Common myeloid progenitor, CD34-positive (primary cell): Measurements from ENCODE around the gene SEMA4A.

Experiments used
- CTCF ChIA-PET: fragments of 350-600 bp; sonication (Branson Sonifier 250); formaldehyde crosslinking; loops from one replicate; lab custom pipeline; 2021; ENCODE audit warnings: antibody characterized with exemption; lab: Charles Lee
- POLR2A ChIA-PET: fragments of 350-600 bp; sonication (Branson Sonifier 250); formaldehyde crosslinking; loops from one replicate; lab custom pipeline; 2021; ENCODE audit warnings: antibody characterized with exemption; lab: Charles Lee
- DNase-seq, 3 donors: peaks; one replicate each; pipeline versions ENCODE4 v3.0.0 to v3.0.0-alpha.2; 2013
- H3K27ac ChIP-seq, 2 experiments: 1 replicate in 1 of 2; 2 replicates in 1 of 2; pipeline ENCODE4 v1.7.0; 2013; ENCODE audit warnings: inconsistent platforms in 2 of 2, low read length in 2 of 2, mild to moderate bottlenecking in 2 of 2, low read depth in 1 of 2, moderate library complexity in 1 of 2; ENCODE audit not compliant: severe bottlenecking in 2 of 2, insufficient read depth in 1 of 2, poor library complexity in 1 of 2
- H3K27me3 ChIP-seq, 5 experiments: replicated peaks in 2 of 5; 1 replicate in 3 of 5; 2 replicates in 2 of 5; pipeline versions ENCODE4 v1.6.1 to v1.7.0; 2013; ENCODE audit warnings: low read length in 4 of 5, mild to moderate bottlenecking in 2 of 5, moderate library complexity in 2 of 5, inconsistent platforms in 1 of 5; ENCODE audit not compliant: insufficient read depth in 5 of 5, control insufficient read depth in 4 of 5
- H3K36me3 ChIP-seq, 4 experiments: 1 replicate in 2 of 4; 2 replicates in 2 of 4; pipeline versions ENCODE4 v1.6.1 to v1.7.0; 2013; ENCODE audit warnings: low read length in 3 of 4, control low read depth in 1 of 4, mild to moderate bottlenecking in 1 of 4; ENCODE audit not compliant: control insufficient read depth in 4 of 4, insufficient read depth in 4 of 4
- H3K4me1 ChIP-seq, 4 experiments: 1 replicate in 3 of 4; 2 replicates in 1 of 4; pipeline versions ENCODE4 v1.6.1 to v1.7.1; 2013; ENCODE audit warnings: low read length in 3 of 4, mild to moderate bottlenecking in 3 of 4, control low read depth in 1 of 4, inconsistent platforms in 1 of 4, moderate library complexity in 1 of 4; ENCODE audit not compliant: control insufficient read depth in 4 of 4, insufficient read depth in 4 of 4; ENCODE audit errors: control extremely low read depth in 1 of 4
- H3K4me3 ChIP-seq, 7 experiments: 1 replicate in 4 of 7; 2 replicates in 3 of 7; pipeline versions ENCODE4 v1.5.1 to v1.7.0; 2013; ENCODE audit warnings: mild to moderate bottlenecking in 7 of 7, low read length in 6 of 7, moderate library complexity in 6 of 7, inconsistent platforms in 2 of 7, low read depth in 2 of 7, control low read depth in 1 of 7; ENCODE audit not compliant: insufficient read depth in 4 of 7, control insufficient read depth in 1 of 7; ENCODE audit errors: extremely low read depth in 1 of 7
- H3K9me3 ChIP-seq, 5 experiments: 1 replicate in 4 of 5; 2 replicates in 1 of 5; pipeline versions ENCODE4 v1.6.1 to v1.7.1; 2013; ENCODE audit warnings: low read length in 4 of 5, mild to moderate bottlenecking in 2 of 5, inconsistent platforms in 1 of 5, low read depth in 1 of 5, moderate library complexity in 1 of 5; ENCODE audit not compliant: control insufficient read depth in 4 of 5, insufficient read depth in 2 of 5; ENCODE audit errors: control extremely low read depth in 1 of 5
- WGBS: methylation state at CpG from one replicate; pipeline ENCODE4 v1.1.5; 2013; ENCODE audit not compliant: insufficient coverage; 5-methylcytosine and 5-hydroxymethylcytosine counted together

Gene SEMA4A

GRCh38 chr1:156200044-156200443, 46.7 kb downstream of the SEMA4A start:
- no peak overlapping the region for H3K4me3 ChIP-seq
- H3K36me3 ChIP-seq: peaks cover 14 to 59% (median 33%) of the 10 kb centered on the region in 4 experiments
- 92% methylated on average over 8 of the region's 8 CpGs for WGBS
- H3K27me3 ChIP-seq: no peaks in the 10 kb centered on the region
- ChIA-PET CTCF (interaction anchor here (0.6 to 1.9 kb wide), 5 partner anchors 10 to 74 kb away, joined by 3 to 5 read pairs (median 4); no protein-coding TSS in a partner anchor), POLR2A (interaction anchor here (0.6 to 0.9 kb wide), 2 partner anchors 12 to 18 kb away, joined by 5 to 7 read pairs; partner anchors contain the start of gene PMF1)
- DNase-seq: no peak
- H3K4me1 ChIP-seq: peaks cover 0 to 3% (median 0%) of the 10 kb centered on the region in 4 experiments
- H3K27ac ChIP-seq: no peak overlapping the region
- no peaks in the 10 kb centered on the region for H3K9me3 ChIP-seq

GRCh38 chr1:156203331-156203730, 49.9 kb downstream of the SEMA4A start:
- DNase-seq: no peak
- H3K4me1 ChIP-seq: peaks cover 0 to 3% (median 0%) of the 10 kb centered on the region in 4 experiments
- CTCF ChIA-PET: interaction anchor here (1.1 kb wide), 1 partner anchor 10 kb away, joined by 3 read pairs; the partner anchor contains the start of gene PMF1
- H3K4me3 ChIP-seq: no peak overlapping the region
- POLR2A ChIA-PET: no interaction called here
- no peak overlapping the region for H3K27ac ChIP-seq
- peaks cover 19 to 58% (median 41%) of the 10 kb centered on the region in 4 experiments for H3K36me3 ChIP-seq
- H3K27me3 ChIP-seq: no peaks in the 10 kb centered on the region
- no peaks in the 10 kb centered on the region for H3K9me3 ChIP-seq

GRCh38 chr1:156204686-156205085, 51.3 kb downstream of the SEMA4A start:
- ChIA-PET CTCF (interaction anchor here (0.8 kb wide), 1 partner anchor 10 kb away, joined by 3 read pairs; the partner anchor contains the start of gene SLC25A44), POLR2A (no interaction called here)
- Histone ChIP-seq H3K27ac (no peak overlapping the region), H3K4me3 (no peak overlapping the region), H3K27me3 (no peaks in the 10 kb centered on the region), H3K4me1 (peaks cover 0 to 3% (median 0%) of the 10 kb centered on the region in 4 experiments), H3K9me3 (no peaks in the 10 kb centered on the region), H3K36me3 (peaks cover 19 to 58% (median 40%) of the 10 kb centered on the region in 4 experiments)
- 100% methylated on average over 2 of the region's 3 CpGs for WGBS
- DNase-seq: no peak

GRCh38 chr1:156211243-156211642, 57.9 kb downstream of the SEMA4A start:
- ChIA-PET CTCF (interaction anchor here (1.3 to 1.6 kb wide), 3 partner anchors 13 to 63 kb away, joined by 3 to 6 read pairs (median 5); no protein-coding TSS in a partner anchor), POLR2A (interaction anchor here (2.2 kb wide), 1 partner anchor 14 kb away, joined by 6 read pairs; no protein-coding TSS in a partner anchor)
- Histone ChIP-seq H3K4me3 (no peak overlapping the region), H3K27ac (no peak overlapping the region), H3K4me1 (peaks cover 4 to 29% (median 18%) of the 10 kb centered on the region in 4 experiments), H3K36me3 (peaks cover 14 to 58% (median 30%) of the 10 kb centered on the region in 4 experiments), H3K27me3 (no peaks in the 10 kb centered on the region), H3K9me3 (no peaks in the 10 kb centered on the region)
- 100% methylated on average over 2 of the region's 3 CpGs for WGBS
- DNase-seq: no peak

- DNase-seq: no peak
- H3K9me3 ChIP-seq: no peaks in the 10 kb centered on the region
- H3K4me1 ChIP-seq: peaks cover 4 to 30% (median 19%) of the 10 kb centered on the region in 4 experiments
- H3K36me3 ChIP-seq: peaks cover 11 to 54% (median 28%) of the 10 kb centered on the region in 4 experiments
- 97% methylated on average over 7 of the region's 9 CpGs for WGBS
- H3K27me3 ChIP-seq: no peaks in the 10 kb centered on the region
- CTCF ChIA-PET: interaction anchor here (0.7 to 2.9 kb wide), 6 partner anchors 13 to 115 kb away, joined by 3 to 11 read pairs (median 6); partner anchors contain the start of gene SLC25A44
- H3K27ac ChIP-seq: peak overlapping the region; percentile 98
- POLR2A ChIA-PET: interaction anchor here (0.6 to 1.3 kb wide), 8 partner anchors 9 to 85 kb away, joined by 3 to 9 read pairs (median 4); no protein-coding TSS in a partner anchor
- peak overlapping the region in 6 of 7 experiments; percentile 89 to 98 (median 93) for H3K4me3 ChIP-seq
Observed at GRCh38 chr1:156212130-156212529, 58.7 kb downstream of the SEMA4A start.

GRCh38 chr1:156212833-156213643, 59.7 kb downstream of the SEMA4A start, which contains the start of gene PMF1:
PMF1 (plus strand) TSS chr1:156213007; CDS start chr1:156213016, 9 bp downstream.
- Histone ChIP-seq H3K9me3 (no peaks in the 10 kb centered on the region), H3K27me3 (no peaks in the 10 kb centered on the region), H3K36me3 (peaks cover 7 to 47% (median 20%) of the 10 kb centered on the region in 4 experiments), H3K4me1 (peaks cover 8 to 39% (median 28%) of the 10 kb centered on the region in 4 experiments), H3K27ac (peak within 1 kb of the TSS; percentile 98), H3K4me3 (peak within 1 kb of the TSS; percentile 64 to 98 (median 92))
- POLR2A ChIA-PET: interaction anchor here (0.6 to 1.3 kb wide), 10 partner anchors 10 to 130 kb away, joined by 3 to 9 read pairs (median 4); partner anchors contain the start of gene SLC25A44
- CTCF ChIA-PET: interaction anchor here (0.6 to 2.9 kb wide), 10 partner anchors 10 to 116 kb away, joined by 3 to 13 read pairs (median 4); no protein-coding TSS in a partner anchor
- peak; percentile 95 to 97 (median 96) for DNase-seq
- 0% methylated on average over 60 of the region's 61 CpGs for WGBS
